ENCODE measurements around the gene RNF217.
A peak's percentile ranks its signal among the peaks of the same experiment; 100 is the strongest.
"Not testable (repeated sequence)": the region's sequence is repeated elsewhere in the genome, so short reads cannot be mapped to it uniquely, and the experiment has no call there.

RNF217 gene

DNA sequence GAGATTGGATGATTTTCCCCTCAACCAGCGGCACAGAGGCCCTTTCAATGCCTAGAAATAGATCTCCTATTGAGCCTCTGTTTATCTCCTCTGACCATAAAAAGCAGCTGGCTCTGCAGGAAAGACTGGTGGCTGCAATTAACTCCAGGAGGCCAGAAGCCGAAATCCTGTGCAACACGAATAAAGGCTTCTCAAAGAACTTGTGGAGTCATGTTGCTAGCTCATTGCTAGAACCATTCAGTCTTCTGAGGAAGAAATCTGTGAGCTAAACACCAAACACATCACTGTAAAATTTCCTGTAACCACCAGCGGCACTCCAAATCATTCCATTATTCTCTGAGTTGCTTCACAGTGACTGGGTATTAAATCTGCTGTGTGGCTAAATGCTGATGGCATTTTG, 142.2 kb downstream of the RNF217 start:
- DNase-seq, result no peak

GRCh38 chr6:125107048-125107447, 144.8 kb downstream of the RNF217 start:
- no peak for DNase-seq

DNA sequence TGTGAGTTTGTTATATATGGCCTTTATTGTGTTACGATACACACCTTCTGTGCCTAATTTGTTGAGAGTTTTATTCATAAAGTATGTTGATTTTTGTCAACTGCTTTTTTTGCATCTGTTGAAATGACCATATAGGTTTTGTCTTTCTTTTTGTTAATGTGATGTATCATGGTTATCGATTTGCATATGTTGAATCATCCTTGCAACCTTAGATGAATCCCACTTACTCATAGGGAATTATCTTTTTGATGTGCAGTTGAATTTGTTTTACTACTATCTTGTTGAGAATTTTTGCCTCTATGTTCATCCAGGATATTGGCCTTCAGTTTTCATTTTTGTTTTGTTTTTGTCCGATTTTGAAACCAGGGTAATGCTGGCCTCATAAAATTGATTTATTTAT, 145.7 kb downstream of the RNF217 start:
- DNase-seq, result no peak

DNA sequence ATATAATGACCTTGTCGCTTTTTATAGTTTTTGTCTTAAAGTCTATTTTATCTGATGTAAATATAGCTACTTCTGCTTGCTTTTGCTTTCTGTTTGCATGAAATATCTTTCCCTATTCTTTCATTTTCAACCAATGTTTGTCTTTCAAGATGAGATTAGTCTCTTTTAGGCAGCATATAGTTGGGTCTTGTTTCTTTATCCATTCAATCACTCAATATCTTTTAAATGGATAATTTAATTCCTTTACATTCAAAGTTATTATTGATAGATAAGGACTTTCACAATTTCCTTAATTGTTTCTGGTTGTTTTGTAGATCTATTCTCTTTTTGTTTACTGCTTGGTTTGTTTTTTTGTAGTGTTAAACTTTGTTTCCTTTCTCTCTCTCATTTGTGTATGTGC, 147.8 kb downstream of the RNF217 start:
- DNase-seq, result no peak

GRCh38 chr6:125111219-125111983, 149.2 kb downstream of the RNF217 start:
- no peak for DNase-seq

DNA sequence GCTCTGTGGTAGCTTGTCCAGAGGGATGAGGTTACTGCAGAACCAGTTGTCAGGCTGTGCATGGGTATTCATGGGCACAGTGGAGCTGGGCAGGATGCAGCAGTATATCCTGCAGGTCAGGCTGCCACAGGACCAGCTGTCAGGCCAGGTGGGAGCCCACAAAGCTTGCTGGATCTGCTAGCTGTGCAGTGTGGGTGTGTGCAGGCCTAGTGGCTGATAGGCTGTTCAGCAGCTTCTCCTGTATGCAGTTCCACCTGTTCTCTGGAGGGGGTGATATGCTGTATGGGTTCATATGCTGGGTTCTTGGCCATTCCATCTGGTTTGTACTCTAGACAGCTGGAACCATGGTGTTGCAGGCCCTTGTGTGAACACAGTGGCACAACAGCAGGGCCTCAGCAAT, 150.7 kb downstream of the RNF217 start:
- no peak for DNase-seq

GRCh38 chr6:125114248-125114858, 152.1 kb downstream of the RNF217 start:
- DNase-seq, result peak; percentile 23

- no peak for DNase-seq
These were observed 153.9 kb downstream of the RNF217 start for GRCh38 chr6:125116170-125116569.

DNA sequence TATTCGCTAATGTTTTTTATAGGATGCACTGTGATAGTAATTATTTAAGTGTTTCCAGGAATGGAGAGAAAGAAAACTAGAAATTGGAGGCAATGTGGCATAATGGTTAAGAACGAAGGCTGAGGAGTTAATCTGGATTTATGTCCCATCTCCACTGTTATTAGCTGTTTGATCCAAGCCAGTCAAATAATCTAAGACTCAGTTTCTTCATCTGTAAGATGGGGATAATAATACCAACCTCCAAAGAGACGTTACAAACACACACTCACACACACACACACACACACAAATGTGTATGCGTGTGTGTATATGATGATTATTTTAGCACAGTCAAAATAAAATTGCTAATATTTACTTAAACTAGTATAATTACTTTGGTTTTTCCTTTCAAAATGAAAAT, 154.5 kb downstream of the RNF217 start:
- DNase-seq, result no peak

- DNase-seq, result no peak
These were observed 155.6 kb downstream of the RNF217 start for GRCh38 chr6:125117818-125118217.

- DNase-seq, result no peak
These were observed 157.9 kb downstream of the RNF217 start for GRCh38 chr6:125120054-125120590.

DNA sequence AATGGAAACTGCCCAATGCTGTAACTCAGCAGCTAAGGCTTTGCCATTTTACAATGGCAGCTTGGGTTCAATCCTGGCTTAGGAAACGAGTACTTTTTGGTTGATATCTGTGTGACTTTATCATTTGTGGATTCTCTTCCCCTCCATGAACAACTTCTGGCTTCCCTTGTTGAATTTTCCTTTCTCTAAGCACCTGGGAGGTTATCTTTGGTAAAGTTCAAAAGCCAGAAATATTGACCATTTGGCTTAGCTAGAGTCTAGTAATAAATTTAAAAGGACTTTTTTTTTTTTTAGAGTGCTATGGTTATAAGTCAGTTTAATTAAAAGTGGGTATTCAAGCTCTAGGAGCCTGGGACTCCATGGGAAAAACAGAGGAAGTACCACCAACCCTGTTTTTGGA, 159.7 kb downstream of the RNF217 start:
- DNase-seq, result no peak

DNA sequence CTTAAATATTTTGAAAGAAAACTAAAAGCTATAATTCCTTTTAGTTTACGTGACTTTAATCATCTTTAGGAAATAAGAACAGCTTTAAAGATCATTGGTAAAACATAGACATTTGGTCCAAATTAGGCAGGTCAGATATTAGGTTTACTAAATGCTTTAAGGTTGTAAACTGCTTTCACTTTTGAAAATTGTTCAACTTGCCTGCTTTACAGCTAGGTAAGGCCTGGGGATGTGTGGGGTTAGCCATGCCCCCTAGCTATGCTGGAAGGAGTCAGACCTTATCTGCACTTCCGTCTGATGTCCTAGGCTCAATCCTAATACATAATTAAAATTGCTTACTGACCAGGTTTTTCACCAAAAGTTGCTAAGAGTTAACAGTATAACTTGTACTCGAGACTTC, 160.8 kb downstream of the RNF217 start:
- no peak for DNase-seq

- no peak for DNase-seq
These were observed 161.3 kb downstream of the RNF217 start for GRCh38 chr6:125123468-125124048.

DNA sequence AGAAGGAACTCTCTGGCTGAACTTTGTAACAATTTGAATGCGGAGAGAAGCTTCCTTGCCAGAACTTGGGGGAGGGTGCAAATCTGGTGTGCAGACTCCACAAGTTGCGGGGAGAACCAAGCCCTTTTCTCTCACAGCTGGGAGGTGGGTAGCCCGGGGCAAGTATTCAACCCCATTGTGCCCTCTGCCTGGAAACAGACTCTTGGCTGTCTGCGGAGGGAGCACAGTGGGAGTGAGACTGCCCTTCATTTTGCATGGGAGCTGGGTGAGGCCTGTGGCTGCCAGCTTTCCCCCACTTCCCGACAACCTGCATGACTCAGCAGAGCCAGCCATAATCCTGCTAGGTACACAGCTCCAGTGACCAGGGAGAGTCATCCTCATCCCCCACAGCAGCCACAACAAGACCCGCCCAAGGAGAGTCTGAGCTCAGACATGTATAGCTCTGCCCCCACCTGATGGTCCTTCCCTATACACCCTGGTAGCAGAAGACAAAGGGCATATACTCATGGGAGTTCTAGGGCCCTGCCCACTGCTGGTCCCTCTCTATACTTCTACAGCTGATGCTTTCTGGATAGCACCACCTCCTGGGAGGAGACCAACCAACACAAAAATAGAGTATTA, 161.9 kb downstream of the RNF217 start:
- no peak for DNase-seq

GRCh38 chr6:125125856-125126255, 163.6 kb downstream of the RNF217 start:
- not testable (repeated sequence) for DNase-seq

DNA sequence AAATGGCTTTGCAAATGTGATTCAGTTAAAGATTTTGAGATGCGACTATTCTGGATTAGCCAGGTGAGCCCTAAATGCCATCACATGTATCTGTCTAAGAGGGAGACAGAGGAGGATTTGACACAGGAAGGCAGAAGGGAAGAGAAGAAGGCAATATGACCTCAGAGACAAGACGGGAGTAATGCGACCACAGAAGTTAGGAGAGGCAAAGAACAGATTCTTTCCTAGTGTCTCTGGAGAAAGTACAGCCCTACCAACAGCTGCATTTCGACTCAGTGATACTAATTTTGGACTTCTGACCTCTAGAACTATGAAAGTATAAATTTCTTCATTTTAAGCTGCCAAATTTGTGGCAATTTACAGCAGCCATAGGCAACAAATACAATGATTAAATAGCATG, 167.1 kb downstream of the RNF217 start:
- no peak for DNase-seq

- no peak for DNase-seq
These were observed 169.8 kb downstream of the RNF217 start for GRCh38 chr6:125132058-125132457.

- no peak for DNase-seq
These were observed 174.1 kb downstream of the RNF217 start for GRCh38 chr6:125136378-125136777.

- no peak for DNase-seq
These were observed 175.8 kb downstream of the RNF217 start for GRCh38 chr6:125138083-125138482.

DNA sequence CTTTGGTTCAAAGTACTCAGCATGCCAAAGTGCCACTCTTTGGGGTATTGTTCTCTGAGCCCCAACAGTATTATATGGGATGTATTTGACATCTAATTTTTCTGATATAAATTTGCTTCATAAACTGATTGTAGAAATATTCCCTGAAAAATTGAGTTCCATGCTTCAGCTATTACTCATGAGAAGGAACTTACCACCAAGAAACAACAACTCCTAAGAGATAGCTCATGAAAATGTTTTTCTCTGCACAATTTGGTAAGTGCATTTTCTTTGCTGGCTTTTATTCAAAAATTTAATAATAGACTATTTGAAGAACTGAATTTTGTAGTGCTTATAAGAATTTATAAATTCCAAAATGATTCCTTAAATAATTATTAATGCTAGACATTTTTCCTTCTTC, 178.6 kb downstream of the RNF217 start:
- no peak for DNase-seq

Measured in activated gamma-delta T cell treated with Interleukin-2 at 50 U/mL for 16 hours (primary cell).